Measurements from ENCODE around the gene RTEL1.

The RTEL1 gene

GRCh38 chr20:63678667-63679465 is 20.8 kb downstream of the RTEL1 start:
- H3K27ac ChIP-seq (ENCODE audit: low read depth, low read length), result no peak overlapping the region
- no peak overlapping the region for H3K9ac ChIP-seq (ENCODE audit: low read length)
- no peak overlapping the region for H3K4me3 ChIP-seq (ENCODE audit: low read depth in 1 of 2, low read length in 2 of 2)
- no peaks in the 10 kb centered on the region for H3K27me3 ChIP-seq (ENCODE audit: control insufficient read depth in 1 of 2, insufficient read depth in 2 of 2, low read length in 2 of 2)
- H3K36me3 ChIP-seq (ENCODE audit: insufficient read depth, low read length), result peaks cover 22% of the 10 kb centered on the region
- H3K4me1 ChIP-seq (ENCODE audit: insufficient read depth, low read length), result peaks cover 9% of the 10 kb centered on the region
- H3K9me3 ChIP-seq (ENCODE audit: low read length), result no peaks in the 10 kb centered on the region

GRCh38 chr20:63679799-63680305 is 21.7 kb downstream of the RTEL1 start:
- H3K27me3 ChIP-seq (ENCODE audit: control insufficient read depth in 1 of 2, insufficient read depth in 2 of 2, low read length in 2 of 2), result no peaks in the 10 kb centered on the region
- no peaks in the 10 kb centered on the region for H3K9me3 ChIP-seq (ENCODE audit: low read length)
- peaks cover 9% of the 10 kb centered on the region for H3K4me1 ChIP-seq (ENCODE audit: insufficient read depth, low read length)
- no peak overlapping the region for H3K4me3 ChIP-seq (ENCODE audit: low read depth in 1 of 2, low read length in 2 of 2)
- peaks cover 15% of the 10 kb centered on the region for H3K36me3 ChIP-seq (ENCODE audit: insufficient read depth, low read length)
- no peak overlapping the region for H3K9ac ChIP-seq (ENCODE audit: low read length)
- no peak overlapping the region for H3K27ac ChIP-seq (ENCODE audit: low read depth, low read length)

GRCh38 chr20:63680427-63680826 is 22.3 kb downstream of the RTEL1 start:
- no peak overlapping the region for H3K4me3 ChIP-seq (ENCODE audit: low read depth in 1 of 2, low read length in 2 of 2)
- peaks cover 9% of the 10 kb centered on the region for H3K4me1 ChIP-seq (ENCODE audit: insufficient read depth, low read length)
- no peak overlapping the region for H3K27ac ChIP-seq (ENCODE audit: low read depth, low read length)
- no peak overlapping the region for H3K9ac ChIP-seq (ENCODE audit: low read length)
- H3K27me3 ChIP-seq (ENCODE audit: control insufficient read depth in 1 of 2, insufficient read depth in 2 of 2, low read length in 2 of 2), result no peaks in the 10 kb centered on the region
- peaks cover 15% of the 10 kb centered on the region for H3K36me3 ChIP-seq (ENCODE audit: insufficient read depth, low read length)
- H3K9me3 ChIP-seq (ENCODE audit: low read length), result no peaks in the 10 kb centered on the region

GRCh38 chr20:63680857-63681608 is 22.9 kb downstream of the RTEL1 start:
- Histone ChIP-seq H3K9me3 (ENCODE audit: low read length) (no peaks in the 10 kb centered on the region), H3K36me3 (ENCODE audit: insufficient read depth, low read length) (peaks cover 15% of the 10 kb centered on the region), H3K27me3 (ENCODE audit: control insufficient read depth in 1 of 2, insufficient read depth in 2 of 2, low read length in 2 of 2) (no peaks in the 10 kb centered on the region), H3K9ac (ENCODE audit: low read length) (no peak overlapping the region), H3K27ac (ENCODE audit: low read depth, low read length) (no peak overlapping the region), H3K4me1 (ENCODE audit: insufficient read depth, low read length) (peaks cover 12% of the 10 kb centered on the region), H3K4me3 (ENCODE audit: low read depth in 1 of 2, low read length in 2 of 2) (no peak overlapping the region)

GRCh38 chr20:63681609-63682142 is 23.6 kb downstream of the RTEL1 start:
- Histone ChIP-seq H3K4me1 (ENCODE audit: insufficient read depth, low read length) (peaks cover 19% of the 10 kb centered on the region), H3K9me3 (ENCODE audit: low read length) (no peaks in the 10 kb centered on the region), H3K27me3 (ENCODE audit: control insufficient read depth in 1 of 2, insufficient read depth in 2 of 2, low read length in 2 of 2) (no peaks in the 10 kb centered on the region), H3K4me3 (ENCODE audit: low read depth in 1 of 2, low read length in 2 of 2) (no peak overlapping the region), H3K9ac (ENCODE audit: low read length) (no peak overlapping the region), H3K36me3 (ENCODE audit: insufficient read depth, low read length) (peaks cover 15% of the 10 kb centered on the region), H3K27ac (ENCODE audit: low read depth, low read length) (peak overlapping the region; percentile 72)

- Histone ChIP-seq H3K4me3 (ENCODE audit: low read depth in 1 of 2, low read length in 2 of 2) (no peak overlapping the region), H3K4me1 (ENCODE audit: insufficient read depth, low read length) (peaks cover 28% of the 10 kb centered on the region), H3K27ac (ENCODE audit: low read depth, low read length) (peak overlapping the region; percentile 78), H3K9ac (ENCODE audit: low read length) (no peak overlapping the region), H3K9me3 (ENCODE audit: low read length) (no peaks in the 10 kb centered on the region), H3K36me3 (ENCODE audit: insufficient read depth, low read length) (peaks cover 11% of the 10 kb centered on the region), H3K27me3 (ENCODE audit: control insufficient read depth in 1 of 2, insufficient read depth in 2 of 2, low read length in 2 of 2) (no peaks in the 10 kb centered on the region)
Observed at GRCh38 chr20:63682384-63683139, 24.4 kb downstream of the RTEL1 start.

- Histone ChIP-seq H3K27ac (ENCODE audit: low read depth, low read length) (peak overlapping the region; percentile 45), H3K9ac (ENCODE audit: low read length) (no peak overlapping the region), H3K36me3 (ENCODE audit: insufficient read depth, low read length) (no peaks in the 10 kb centered on the region)
Observed at GRCh38 chr20:63685269-63686026, 27.3 kb downstream of the RTEL1 start.

GRCh38 chr20:63686094-63686491 is 28.0 kb downstream of the RTEL1 start:
- Histone ChIP-seq H3K4me1 (ENCODE audit: insufficient read depth, low read length) (peaks cover 28% of the 10 kb centered on the region), H3K4me3 (ENCODE audit: low read depth in 1 of 2, low read length in 2 of 2) (no peak overlapping the region), H3K27me3 (ENCODE audit: control insufficient read depth in 1 of 2, insufficient read depth in 2 of 2, low read length in 2 of 2) (no peaks in the 10 kb centered on the region), H3K9ac (ENCODE audit: low read length) (no peak overlapping the region), H3K27ac (ENCODE audit: low read depth, low read length) (peak overlapping the region; percentile 45), H3K36me3 (ENCODE audit: insufficient read depth, low read length) (no peaks in the 10 kb centered on the region), H3K9me3 (ENCODE audit: low read length) (no peaks in the 10 kb centered on the region)

More at GRCh38 chr20:63685269-63686026, 27.3 kb downstream of the RTEL1 start:
- H3K9me3 ChIP-seq (ENCODE audit: low read length), result no peaks in the 10 kb centered on the region
- H3K27me3 ChIP-seq (ENCODE audit: control insufficient read depth in 1 of 2, insufficient read depth in 2 of 2, low read length in 2 of 2), result no peaks in the 10 kb centered on the region
- H3K4me3 ChIP-seq (ENCODE audit: low read depth in 1 of 2, low read length in 2 of 2), result no peak overlapping the region
- H3K4me1 ChIP-seq (ENCODE audit: insufficient read depth, low read length), result peaks cover 28% of the 10 kb centered on the region

- H3K36me3 ChIP-seq (ENCODE audit: insufficient read depth, low read length), result no peaks in the 10 kb centered on the region
- no peak overlapping the region for H3K9ac ChIP-seq (ENCODE audit: low read length)
- peaks cover 28% of the 10 kb centered on the region for H3K4me1 ChIP-seq (ENCODE audit: insufficient read depth, low read length)
- no peaks in the 10 kb centered on the region for H3K9me3 ChIP-seq (ENCODE audit: low read length)
- H3K27ac ChIP-seq (ENCODE audit: low read depth, low read length), result peak overlapping the region; percentile 67
- H3K27me3 ChIP-seq (ENCODE audit: control insufficient read depth in 1 of 2, insufficient read depth in 2 of 2, low read length in 2 of 2), result no peaks in the 10 kb centered on the region
- H3K4me3 ChIP-seq (ENCODE audit: low read depth in 1 of 2, low read length in 2 of 2), result no peak overlapping the region
Observed at GRCh38 chr20:63686492-63687321, 28.6 kb downstream of the RTEL1 start.
